NCI-H526 treated with DMSO at 0.1 percent for 48 hours (cell line): Measurements from ENCODE around the gene TRPV4.

Experiments used
- DNase-seq: peaks from one replicate; lab custom pipeline; 2025; lab: John Stamatoyannopoulos, UW

Gene TRPV4

GRCh38 chr12:109776624-109777023 is 56.6 kb downstream of the TRPV4 start:
- no peak for DNase-seq

- peak; percentile 16 for DNase-seq
These were observed 57.9 kb downstream of the TRPV4 start for GRCh38 chr12:109775172-109775881.

GRCh38 chr12:109773384-109774011 is 59.7 kb downstream of the TRPV4 start:
- peak; percentile 15 for DNase-seq

GRCh38 chr12:109772622-109773321 is 60.4 kb downstream of the TRPV4 start:
- no peak for DNase-seq

- DNase-seq, result no peak
These were observed 61.2 kb downstream of the TRPV4 start for GRCh38 chr12:109771746-109772621.

- no peak for DNase-seq
These were observed 62.1 kb downstream of the TRPV4 start for GRCh38 chr12:109770861-109771670.

- DNase-seq, result no peak
These were observed 62.9 kb downstream of the TRPV4 start for GRCh38 chr12:109770104-109770860.

- no peak for DNase-seq
These were observed 64.1 kb downstream of the TRPV4 start for GRCh38 chr12:109768901-109769670.

GRCh38 chr12:109767991-109768900 is 65.0 kb downstream of the TRPV4 start:
- no peak for DNase-seq

GRCh38 chr12:109767456-109767855 is 65.7 kb downstream of the TRPV4 start:
- DNase-seq, result no peak

GRCh38 chr12:109766251-109766778 is 66.9 kb downstream of the TRPV4 start:
- no peak for DNase-seq

GRCh38 chr12:109765446-109765810 is 67.8 kb downstream of the TRPV4 start:
- no peak for DNase-seq

- no peak for DNase-seq
These were observed 68.3 kb downstream of the TRPV4 start for GRCh38 chr12:109764776-109765445.

- no peak for DNase-seq
These were observed 69.1 kb downstream of the TRPV4 start for GRCh38 chr12:109764123-109764522.

GRCh38 chr12:109763201-109763841 is 69.9 kb downstream of the TRPV4 start:
- no peak for DNase-seq

- no peak for DNase-seq
These were observed 70.5 kb downstream of the TRPV4 start for GRCh38 chr12:109762673-109763191.

- DNase-seq, result no peak
These were observed 71.0 kb downstream of the TRPV4 start for GRCh38 chr12:109762071-109762672.
